SK-N-MC (cell line): ENCODE results near the gene HIP1.

ENCODE experiments used
- EZH2 ChIP-seq: fragments of 200-600 bp; sonication (generic); IDR thresholded peaks from one replicate; pipeline ENCODE4 v1.6.1; 2017; ENCODE audit warnings: antibody characterized with exemption
- FOXP2 ChIP-seq: optimal IDR thresholded peaks from 2 replicates; pipeline ENCODE3; 2011; ENCODE audit warnings: mild to moderate bottlenecking, moderate library complexity; ENCODE audit not compliant: insufficient read depth; ENCODE audit errors: extremely low read length, control extremely low read depth
- POLR2AphosphoS5 ChIP-seq: IDR thresholded peaks from 2 replicates; pipeline ENCODE4 v1.6.1; 2012; ENCODE audit warnings: mild to moderate bottlenecking, low read depth, low read length, borderline replicate concordance

- TF ChIP-seq POLR2AphosphoS5 = no peak
- TF ChIP-seq EZH2 = no peak
- TF ChIP-seq FOXP2 = no peak
Measured at GRCh38 chr7:75735581-75736350, 3.0 kb downstream of the HIP1 start.
